NCI-H1417 (cell line): Measurements from ENCODE around the gene TEX19.
A peak's percentile ranks its signal among the peaks of the same experiment; 100 is the strongest.

Experiments used
- DNase-seq, 3 experiments: peaks; one replicate each; lab custom pipeline; 2025; lab: John Stamatoyannopoulos, UW

The TEX19 gene

GRCh38 chr17:82390860-82391435, 31.9 kb downstream of the TEX19 start:
- DNase-seq, result no peak

- no peak for DNase-seq
These were observed 32.5 kb downstream of the TEX19 start for GRCh38 chr17:82391496-82392066.

GRCh38 chr17:82392209-82392920, 33.3 kb downstream of the TEX19 start:
- no peak for DNase-seq

GRCh38 chr17:82392941-82393340, 33.9 kb downstream of the TEX19 start:
- no peak for DNase-seq

- DNase-seq, result no peak
These were observed 35.2 kb downstream of the TEX19 start for GRCh38 chr17:82394278-82394677.

GRCh38 chr17:82396601-82397435, 37.8 kb downstream of the TEX19 start:
- DNase-seq, result no peak

GRCh38 chr17:82397449-82398335, 38.6 kb downstream of the TEX19 start:
- peak in 2 of 3 experiments; percentile 22 to 51 for DNase-seq

GRCh38 chr17:82399041-82399441, 40.0 kb downstream of the TEX19 start:
- no peak for DNase-seq

- DNase-seq, result peak; percentile 35 to 72 (median 36)
These were observed 40.6 kb downstream of the TEX19 start for GRCh38 chr17:82399601-82400101.

- peak in 1 of 3 experiments; percentile 19 for DNase-seq
These were observed 41.2 kb downstream of the TEX19 start for GRCh38 chr17:82400206-82400605.

GRCh38 chr17:82400830-82401229, 41.8 kb downstream of the TEX19 start:
- no peak for DNase-seq

- no peak for DNase-seq
These were observed 43.8 kb downstream of the TEX19 start for GRCh38 chr17:82402865-82403264.

- DNase-seq, result no peak
These were observed 44.9 kb downstream of the TEX19 start for GRCh38 chr17:82403662-82404660.

GRCh38 chr17:82405051-82405450, 46.0 kb downstream of the TEX19 start:
- DNase-seq, result no peak

GRCh38 chr17:82406131-82406671, 47.2 kb downstream of the TEX19 start:
- no peak for DNase-seq

- peak in 1 of 3 experiments; percentile 8 for DNase-seq
These were observed 48.2 kb downstream of the TEX19 start for GRCh38 chr17:82407255-82407654.

- DNase-seq, result no peak
These were observed 49.4 kb downstream of the TEX19 start for GRCh38 chr17:82408288-82408937.

GRCh38 chr17:82408938-82409318, 49.9 kb downstream of the TEX19 start:
- no peak for DNase-seq

- no peak for DNase-seq
These were observed 51.1 kb downstream of the TEX19 start for GRCh38 chr17:82410014-82410716.
